HEK293T (cell line): Measurements from ENCODE around the gene HOXD13.

Experiments
- BHLHE40 ChIP-seq: fragments of 450-650 bp; IDR thresholded peaks from 2 replicates; pipeline ENCODE4 v1.6.1; 2016; ENCODE audit warnings: mild to moderate bottlenecking, moderate library complexity, borderline replicate concordance
- CTBP1 ChIP-seq: fragments of 450-650 bp; IDR thresholded peaks from 2 replicates; pipeline ENCODE4 v1.6.1; 2016; ENCODE audit warnings: borderline replicate concordance
- FOXA1 ChIP-seq: fragments of 450-650 bp; IDR thresholded peaks from 2 replicates; pipeline ENCODE4 v1.6.1; 2016; ENCODE audit warnings: mild to moderate bottlenecking
- FOXK2 ChIP-seq: fragments of 450-650 bp; IDR thresholded peaks from 2 replicates; pipeline ENCODE4 v1.6.1; 2016; ENCODE audit warnings: mild to moderate bottlenecking
- FOXM1 ChIP-seq: fragments of 450-650 bp; IDR thresholded peaks from 2 replicates; pipeline ENCODE4 v1.6.1; 2017; ENCODE audit warnings: mild to moderate bottlenecking, borderline replicate concordance
- L3MBTL2 ChIP-seq: fragments of 450-650 bp; conservative IDR thresholded peaks from 2 replicates; pipeline ENCODE4 v1.6.1; 2016; ENCODE audit warnings: mild to moderate bottlenecking
- NFRKB ChIP-seq: fragments of 450-650 bp; IDR thresholded peaks from 2 replicates; pipeline ENCODE4 v1.6.1; 2016; ENCODE audit warnings: mild to moderate bottlenecking, moderate library complexity
- SP1 ChIP-seq: fragments of 450-650 bp; IDR thresholded peaks from 2 replicates; pipeline ENCODE4 v1.6.1; 2017
- SUZ12 ChIP-seq: fragments of 450-650 bp; IDR thresholded peaks from 2 replicates; pipeline ENCODE4 v1.6.1; 2016; ENCODE audit warnings: mild to moderate bottlenecking
- TARDBP ChIP-seq: fragments of 450-650 bp; IDR thresholded peaks from 2 replicates; pipeline ENCODE4 v1.6.1; 2016
- ZNF384 ChIP-seq: fragments of 450-650 bp; IDR thresholded peaks from 2 replicates; pipeline ENCODE4 v1.6.1; 2016
- TF ChIP-seq, protein P1 (sequence below): fragments of 450-650 bp; IDR thresholded peaks from 2 replicates; pipeline ENCODE4 v1.6.1; 2016

GRCh38 chr2:176099728-176100546 is 7.4 kb downstream of the HOXD13 start, which contains the start of gene HOXD12:
- TF ChIP-seq FOXK2 (no peak), NFRKB (no peak), FOXM1 (no peak), SUZ12 (no peak), CTBP1 (no peak), BHLHE40 (no peak), FOXA1 (no peak), L3MBTL2 (no peak), ZNF384 (no peak), SP1 (no peak), TARDBP (no peak)
- TF ChIP-seq, protein P1, sequence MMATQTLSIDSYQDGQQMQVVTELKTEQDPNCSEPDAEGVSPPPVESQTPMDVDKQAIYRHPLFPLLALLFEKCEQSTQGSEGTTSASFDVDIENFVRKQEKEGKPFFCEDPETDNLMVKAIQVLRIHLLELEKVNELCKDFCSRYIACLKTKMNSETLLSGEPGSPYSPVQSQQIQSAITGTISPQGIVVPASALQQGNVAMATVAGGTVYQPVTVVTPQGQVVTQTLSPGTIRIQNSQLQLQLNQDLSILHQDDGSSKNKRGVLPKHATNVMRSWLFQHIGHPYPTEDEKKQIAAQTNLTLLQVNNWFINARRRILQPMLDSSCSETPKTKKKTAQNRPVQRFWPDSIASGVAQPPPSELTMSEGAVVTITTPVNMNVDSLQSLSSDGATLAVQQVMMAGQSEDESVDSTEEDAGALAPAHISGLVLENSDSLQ = no peak
